HT1080 (cell line): Measurements from ENCODE around the gene MFN1. TPM values are rescaled to one million over a fixed set of nuclear protein-coding genes. Genes with fewer than 3 reads are reported as not detected.

ENCODE experiments used
- DNase-seq: peaks from one replicate; pipeline ENCODE4 v3.0.0-alpha.2; 2015; ENCODE audit warnings: low read depth
- total RNA-seq: library from RNA; depleted of rRNA; stranded (reverse); fragments of >200 nt; shearing (Covaris generic); gene quantifications from 2 replicates; pipeline ENCODE4 v1.2.3, GENCODE V29; 2014

The MFN1 gene
- total RNA-seq, 1 experiment from 2014 or later, result 45.8 TPM

DNA sequence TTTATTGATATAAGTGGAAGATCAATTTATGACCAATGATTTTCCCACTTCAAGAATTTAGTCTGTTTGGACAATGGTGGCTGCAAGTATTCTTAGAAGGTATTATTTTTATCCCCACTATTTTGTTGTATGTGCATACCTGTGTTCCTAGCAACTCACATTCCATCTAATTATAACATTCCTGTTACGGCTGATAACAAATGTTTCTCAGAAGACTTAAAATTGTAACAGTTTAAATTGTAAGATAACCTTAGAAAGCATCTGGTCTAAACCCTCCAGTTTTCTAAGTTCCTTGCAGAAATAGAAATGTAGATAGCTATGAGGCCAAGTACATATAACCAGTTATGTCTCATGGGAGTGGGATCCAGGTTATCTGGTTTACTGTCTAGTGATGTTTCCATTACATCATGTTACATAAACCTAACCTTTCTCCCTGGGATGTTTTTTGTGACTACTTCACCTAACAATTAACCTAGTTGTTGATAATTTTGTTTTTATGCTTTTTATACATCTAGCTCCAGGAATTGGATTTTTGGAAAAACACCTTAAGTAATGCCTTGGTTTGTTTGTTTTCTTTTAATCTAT, 11.1 kb upstream of the MFN1 start:
- no peak for DNase-seq

GRCh38 chr3:179348325-179349013, 960 bp downstream of the MFN1 start:
- no peak for DNase-seq

GRCh38 chr3:179355996-179356395, 8.5 kb downstream of the MFN1 start:
- no peak for DNase-seq

- DNase-seq, result no peak
These were observed 15.8 kb downstream of the MFN1 start for GRCh38 chr3:179363332-179363731.

- no peak for DNase-seq
These were observed 22.1 kb downstream of the MFN1 start for GRCh38 chr3:179369621-179370020.

GRCh38 chr3:179373938-179374337, 26.4 kb downstream of the MFN1 start:
- DNase-seq, result no peak

DNA sequence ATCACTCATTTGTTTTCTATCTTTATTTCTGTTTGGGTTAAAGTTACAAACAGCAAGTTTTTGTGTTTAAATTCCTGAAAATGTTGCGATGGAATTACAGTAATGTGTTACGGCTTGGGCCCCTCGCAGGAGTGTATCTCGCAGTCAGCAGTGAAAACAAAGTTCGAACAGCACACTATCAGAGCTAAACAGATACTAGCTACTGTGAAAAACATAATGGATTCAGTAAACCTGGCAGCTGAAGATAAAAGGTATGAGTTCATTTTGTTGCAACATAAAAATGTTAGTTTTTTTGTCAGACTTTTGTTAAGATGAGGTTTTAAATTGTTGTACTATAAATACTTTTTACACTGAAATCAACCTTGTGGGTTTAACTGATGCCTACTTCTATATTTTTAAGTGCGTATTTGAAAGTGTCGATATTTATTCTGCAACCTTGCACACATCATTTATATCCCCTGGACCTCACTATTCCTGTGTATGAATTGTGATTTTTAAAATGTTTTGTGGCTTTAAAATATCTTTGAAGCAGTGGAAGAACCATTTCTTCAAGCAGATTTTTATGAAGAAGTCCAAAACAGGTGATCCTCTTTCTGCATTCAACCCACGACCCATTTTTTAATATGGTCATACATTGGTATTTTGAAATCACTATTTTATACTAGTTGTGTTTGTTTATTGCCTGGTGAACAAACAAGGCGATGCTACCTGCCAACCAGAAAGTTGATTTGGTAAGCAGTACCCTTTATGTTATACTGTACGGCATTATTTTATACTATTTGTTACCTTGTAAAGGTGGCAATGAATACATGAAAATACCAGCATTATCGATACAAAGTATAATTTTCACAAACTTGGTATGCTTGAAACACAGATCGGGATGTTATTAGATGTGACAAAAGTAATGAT, 27.8 kb downstream of the MFN1 start:
- DNase-seq, result no peak

DNA sequence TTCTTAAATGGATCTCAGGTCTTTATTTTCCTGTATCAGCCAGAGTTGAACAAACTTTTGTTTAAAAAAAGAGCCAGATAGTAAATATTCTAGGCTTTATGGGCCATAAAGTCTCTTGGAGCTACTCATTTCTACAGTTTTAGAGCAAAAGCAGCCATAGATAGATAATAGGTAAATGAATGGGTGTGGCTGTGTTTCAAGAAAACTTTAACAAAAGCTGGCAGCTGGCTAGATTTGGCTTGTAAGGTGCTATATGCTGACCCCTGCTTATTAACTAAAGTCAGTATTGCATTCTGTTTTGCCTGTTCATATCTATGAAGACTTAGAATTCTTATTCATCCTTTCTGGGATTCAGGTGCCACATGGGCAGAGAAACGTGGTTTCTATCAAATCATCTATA, 29.0 kb downstream of the MFN1 start:
- DNase-seq, result no peak

GRCh38 chr3:179391906-179392305, 44.4 kb downstream of the MFN1 start:
- no peak for DNase-seq

DNA sequence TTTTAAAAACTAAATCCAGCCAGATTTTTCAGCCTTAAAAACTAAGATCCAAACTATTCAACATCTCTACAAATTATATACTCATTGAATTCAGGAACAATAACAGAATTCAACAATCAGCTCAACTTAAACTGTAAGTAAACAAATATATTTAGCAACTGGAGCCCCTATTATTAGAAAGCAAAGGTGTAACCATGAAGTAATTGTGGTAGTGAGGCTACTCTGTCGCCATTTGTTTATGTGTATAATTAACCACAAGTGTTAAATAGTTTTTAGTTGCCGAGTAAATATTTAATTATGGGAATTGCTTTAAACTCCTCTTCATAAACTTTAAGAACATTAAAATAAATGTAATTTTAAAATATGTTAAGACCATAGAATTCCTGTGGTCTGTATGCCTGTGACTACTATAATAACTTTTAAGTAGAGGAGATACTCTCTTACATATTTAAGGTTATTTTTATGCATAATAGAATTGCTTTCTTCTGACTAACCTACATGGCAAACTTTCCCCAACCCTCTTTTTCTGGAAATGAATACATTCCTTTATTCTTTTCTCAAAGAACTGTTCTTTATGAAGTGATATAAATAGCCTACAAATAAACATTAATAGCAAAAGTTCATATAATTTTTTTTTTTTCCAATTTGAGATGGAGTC, 51.2 kb downstream of the MFN1 start:
- no peak for DNase-seq

- DNase-seq, result no peak
These were observed 54.1 kb downstream of the MFN1 start for GRCh38 chr3:179401561-179401960.

DNA sequence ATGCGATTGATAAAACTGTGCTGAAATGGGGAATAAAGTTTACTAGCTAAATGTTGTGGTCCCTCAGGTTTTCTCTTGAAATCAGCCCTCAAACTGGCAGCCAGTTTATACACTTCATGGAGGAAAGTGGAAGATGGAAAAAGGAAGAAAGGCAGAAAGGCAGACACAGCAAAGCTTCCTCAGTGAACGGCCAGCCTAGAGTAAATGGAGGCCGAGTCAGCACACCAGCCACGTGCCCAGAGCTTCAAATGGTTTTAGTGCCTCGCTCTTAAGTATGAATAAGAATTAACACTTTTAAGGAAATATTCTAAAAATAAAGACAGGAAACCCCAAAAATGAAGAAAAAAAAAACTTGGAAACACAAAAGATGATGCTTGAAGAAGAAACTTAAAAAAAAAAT, 55.5 kb downstream of the MFN1 start:
- DNase-seq, result no peak

GRCh38 chr3:179404307-179404706, 56.8 kb downstream of the MFN1 start:
- DNase-seq, result no peak

DNA sequence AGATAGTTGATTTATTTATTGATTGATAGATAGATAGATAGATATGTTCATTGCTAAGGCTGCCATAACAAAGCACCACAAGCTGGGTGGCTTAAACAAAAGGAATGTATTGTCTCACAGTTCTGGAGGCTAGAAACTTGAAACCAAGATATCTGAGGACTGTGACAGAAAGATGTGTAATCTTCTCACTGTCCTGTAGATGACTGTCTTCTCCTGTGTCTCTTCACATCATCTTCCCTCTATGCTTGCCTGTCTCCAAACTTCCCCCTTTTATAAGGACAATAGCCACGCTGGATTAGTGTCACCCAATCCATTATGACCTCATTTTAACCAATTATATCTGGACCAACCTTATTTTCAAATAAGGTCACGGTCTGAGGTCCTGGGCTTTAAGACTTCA, 62.8 kb downstream of the MFN1 start:
- DNase-seq, result peak; percentile 43

GRCh38 chr3:179410999-179411398, 63.5 kb downstream of the MFN1 start:
- no peak for DNase-seq

- DNase-seq, result no peak
These were observed 67.3 kb downstream of the MFN1 start for GRCh38 chr3:179414804-179415203.

GRCh38 chr3:179415377-179415776, 67.9 kb downstream of the MFN1 start:
- DNase-seq, result no peak

- DNase-seq, result no peak
These were observed 69.2 kb downstream of the MFN1 start for GRCh38 chr3:179416681-179417080.

GRCh38 chr3:179418610-179419009, 71.1 kb downstream of the MFN1 start:
- no peak for DNase-seq

DNA sequence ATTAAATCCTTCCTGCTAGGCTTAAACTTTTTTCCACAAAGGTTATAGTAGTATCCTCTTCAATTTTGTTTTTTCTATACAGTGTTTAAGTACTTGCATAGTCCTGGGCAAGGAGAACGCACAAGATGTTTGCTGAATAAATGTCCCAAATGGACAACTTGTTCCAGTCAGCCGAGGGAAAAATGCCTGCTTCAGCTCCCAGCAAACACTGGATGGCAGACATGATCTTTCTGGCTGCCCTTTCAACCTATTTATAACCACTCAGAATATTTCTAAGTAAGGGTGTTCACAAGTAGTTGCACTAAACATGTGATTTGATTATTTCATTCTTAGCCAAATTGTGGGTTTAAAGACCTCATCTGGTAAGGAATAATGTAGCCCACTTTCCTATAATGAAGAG, 74.0 kb downstream of the MFN1 start:
- DNase-seq, result peak; percentile 39

DNA sequence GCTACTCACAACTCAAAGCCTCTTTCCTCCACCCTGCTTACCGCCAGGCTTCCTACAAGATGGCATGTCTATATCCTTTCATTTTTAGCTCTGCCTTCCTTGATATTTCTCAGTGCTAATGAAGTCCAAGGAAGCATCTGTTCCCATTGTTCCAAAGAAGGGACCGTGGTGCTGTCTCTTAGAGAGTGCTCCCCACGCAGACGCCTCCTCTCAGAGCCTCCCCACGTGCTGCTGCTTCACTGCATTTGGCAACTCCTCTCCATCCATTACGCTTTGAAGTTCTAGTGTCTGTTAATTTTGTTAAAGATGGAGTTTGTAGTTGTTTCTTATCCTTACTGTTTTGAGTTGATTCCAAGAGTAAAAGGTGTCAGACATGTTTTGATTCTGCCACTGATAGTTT, 77.6 kb downstream of the MFN1 start:
- DNase-seq, result no peak
